ENCODE measurements around the gene ALDH1L2.

ALDH1L2 gene

DNA sequence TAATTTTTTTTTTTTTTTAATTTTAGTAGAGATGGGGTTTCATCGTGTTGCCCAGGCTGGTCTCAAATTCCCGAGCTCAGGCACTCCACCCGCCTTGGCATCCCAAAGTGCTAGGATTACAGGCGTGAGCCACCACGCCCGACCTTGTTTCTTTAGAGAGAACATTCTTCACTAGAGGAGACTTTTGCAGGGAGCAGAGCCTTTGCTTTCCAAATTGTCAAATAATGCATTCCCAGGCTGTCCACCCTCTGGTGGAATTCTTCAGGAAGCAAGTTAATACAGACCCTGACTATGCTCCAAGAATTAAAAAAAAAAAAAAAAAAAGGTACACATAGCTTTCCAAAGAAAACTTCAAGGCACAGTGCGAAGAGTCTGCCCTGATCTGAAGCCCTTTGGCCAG is 6.8 kb downstream of the ALDH1L2 start:
- Histone ChIP-seq H3K9me3 (ENCODE audit: severe bottlenecking) (no peaks in the 10 kb centered on the region), H3K4me3 (ENCODE audit: severe bottlenecking) (no peak overlapping the region), H3K4me1 (ENCODE audit: insufficient read depth, poor library complexity, severe bottlenecking) (no peaks in the 10 kb centered on the region), H3K27me3 (ENCODE audit: insufficient read depth, poor library complexity, severe bottlenecking) (no peaks in the 10 kb centered on the region), H3K27ac (ENCODE audit: poor library complexity, severe bottlenecking) (no peak overlapping the region), H3K36me3 (ENCODE audit: low read depth) (no peaks in the 10 kb centered on the region)
- ATAC-seq (ENCODE audit: low read depth), result no peak
- DNase-seq (ENCODE audit: low spot score), result no peak
- TF ChIP-seq, protein P1, sequence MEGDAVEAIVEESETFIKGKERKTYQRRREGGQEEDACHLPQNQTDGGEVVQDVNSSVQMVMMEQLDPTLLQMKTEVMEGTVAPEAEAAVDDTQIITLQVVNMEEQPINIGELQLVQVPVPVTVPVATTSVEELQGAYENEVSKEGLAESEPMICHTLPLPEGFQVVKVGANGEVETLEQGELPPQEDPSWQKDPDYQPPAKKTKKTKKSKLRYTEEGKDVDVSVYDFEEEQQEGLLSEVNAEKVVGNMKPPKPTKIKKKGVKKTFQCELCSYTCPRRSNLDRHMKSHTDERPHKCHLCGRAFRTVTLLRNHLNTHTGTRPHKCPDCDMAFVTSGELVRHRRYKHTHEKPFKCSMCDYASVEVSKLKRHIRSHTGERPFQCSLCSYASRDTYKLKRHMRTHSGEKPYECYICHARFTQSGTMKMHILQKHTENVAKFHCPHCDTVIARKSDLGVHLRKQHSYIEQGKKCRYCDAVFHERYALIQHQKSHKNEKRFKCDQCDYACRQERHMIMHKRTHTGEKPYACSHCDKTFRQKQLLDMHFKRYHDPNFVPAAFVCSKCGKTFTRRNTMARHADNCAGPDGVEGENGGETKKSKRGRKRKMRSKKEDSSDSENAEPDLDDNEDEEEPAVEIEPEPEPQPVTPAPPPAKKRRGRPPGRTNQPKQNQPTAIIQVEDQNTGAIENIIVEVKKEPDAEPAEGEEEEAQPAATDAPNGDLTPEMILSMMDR (IDR thresholded peaks at IDR 0.05; ENCODE audit: poor library complexity, severe bottlenecking), result no peak

DNA sequence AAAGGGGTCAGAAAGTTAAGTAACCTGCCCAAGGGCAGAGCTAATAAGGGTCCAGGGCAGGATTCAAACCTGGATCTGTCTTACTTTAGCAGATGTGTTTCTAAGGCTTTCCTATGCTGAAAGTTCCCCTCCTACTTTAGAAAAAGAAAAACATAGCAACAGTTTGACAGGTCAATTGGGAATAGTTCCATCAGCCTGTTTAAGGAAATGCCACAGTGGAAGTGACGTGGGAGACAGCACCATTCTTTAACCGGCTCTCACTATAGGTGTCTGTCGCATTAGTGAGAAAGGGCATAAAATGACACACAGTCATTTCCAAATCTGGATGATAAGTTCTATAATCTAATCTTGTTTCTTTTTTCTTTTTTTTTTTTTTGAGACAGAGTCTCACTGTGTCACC is 7.3 kb downstream of the ALDH1L2 start:
- no peaks in the 10 kb centered on the region for H3K9me3 ChIP-seq (ENCODE audit: severe bottlenecking)
- H3K4me3 ChIP-seq (ENCODE audit: severe bottlenecking), result no peak overlapping the region
- no peaks in the 10 kb centered on the region for H3K27me3 ChIP-seq (ENCODE audit: insufficient read depth, poor library complexity, severe bottlenecking)
- no peaks in the 10 kb centered on the region for H3K36me3 ChIP-seq (ENCODE audit: low read depth)
- TF ChIP-seq, protein P1 (IDR thresholded peaks at IDR 0.05; ENCODE audit: poor library complexity, severe bottlenecking), result no peak
- no peak overlapping the region for H3K27ac ChIP-seq (ENCODE audit: poor library complexity, severe bottlenecking)
- no peaks in the 10 kb centered on the region for H3K4me1 ChIP-seq (ENCODE audit: insufficient read depth, poor library complexity, severe bottlenecking)
- ATAC-seq (ENCODE audit: low read depth) (no peak), DNase-seq (ENCODE audit: low spot score) (no peak)

DNA sequence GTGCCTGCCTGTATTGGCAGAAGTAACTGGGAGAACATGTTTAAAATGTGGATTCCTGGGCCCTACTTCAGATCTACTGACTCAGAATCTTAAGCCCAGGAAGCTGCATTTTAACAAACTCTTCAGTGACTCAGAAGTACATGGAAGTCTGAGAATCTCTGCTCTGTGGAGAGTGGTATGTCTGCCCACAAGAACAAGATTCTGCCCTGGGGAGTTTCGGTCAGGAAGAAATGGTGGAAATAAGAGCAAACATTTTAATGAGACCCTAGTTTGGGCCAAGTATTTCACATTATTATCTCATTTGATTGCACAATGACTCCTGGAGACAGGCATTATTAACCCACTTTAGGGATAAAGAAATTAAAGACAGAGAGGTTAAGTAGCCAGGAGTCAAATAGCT is 8.2 kb downstream of the ALDH1L2 start:
- no peaks in the 10 kb centered on the region for H3K36me3 ChIP-seq (ENCODE audit: low read depth)
- H3K27ac ChIP-seq (ENCODE audit: poor library complexity, severe bottlenecking), result no peak overlapping the region
- H3K9me3 ChIP-seq (ENCODE audit: severe bottlenecking), result no peaks in the 10 kb centered on the region
- no peaks in the 10 kb centered on the region for H3K4me1 ChIP-seq (ENCODE audit: insufficient read depth, poor library complexity, severe bottlenecking)
- H3K4me3 ChIP-seq (ENCODE audit: severe bottlenecking), result no peak overlapping the region
- DNase-seq (ENCODE audit: low spot score), result no peak
- TF ChIP-seq, protein P1 (IDR thresholded peaks at IDR 0.05; ENCODE audit: poor library complexity, severe bottlenecking), result no peak
- H3K27me3 ChIP-seq (ENCODE audit: insufficient read depth, poor library complexity, severe bottlenecking), result no peaks in the 10 kb centered on the region
- no peak for ATAC-seq (ENCODE audit: low read depth)

DNA sequence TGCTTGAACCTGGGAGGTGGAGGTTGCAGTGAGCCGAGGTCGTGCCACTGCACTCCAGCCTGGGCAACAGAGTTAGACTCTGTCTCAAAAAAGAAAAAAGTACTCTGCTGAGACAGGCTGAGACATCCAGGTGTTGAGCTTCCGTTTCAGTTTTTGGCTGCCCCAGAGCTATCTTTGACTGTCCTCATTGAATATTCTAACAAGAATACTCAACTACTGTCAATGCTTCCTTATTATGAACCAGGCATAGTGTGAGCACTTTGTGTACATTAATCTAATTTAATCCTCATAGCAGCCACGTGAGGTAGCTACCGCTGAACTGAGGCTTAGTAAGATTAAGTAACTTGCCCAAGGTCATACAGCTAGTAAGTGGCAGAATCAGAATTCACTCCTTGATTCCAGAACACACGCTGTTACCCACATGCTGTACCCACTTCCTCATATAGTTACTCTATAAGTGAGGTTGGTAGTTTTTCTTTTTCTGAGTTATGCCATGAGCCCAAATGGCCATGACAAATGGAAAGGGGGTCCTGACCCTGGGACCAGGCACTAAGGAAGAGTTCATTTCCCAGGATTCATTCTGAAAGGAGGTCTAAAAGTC is 11.3 kb downstream of the ALDH1L2 start:
- Histone ChIP-seq H3K4me1 (ENCODE audit: insufficient read depth, poor library complexity, severe bottlenecking) (no peaks in the 10 kb centered on the region), H3K4me3 (ENCODE audit: severe bottlenecking) (no peak overlapping the region), H3K36me3 (ENCODE audit: low read depth) (no peaks in the 10 kb centered on the region), H3K27me3 (ENCODE audit: insufficient read depth, poor library complexity, severe bottlenecking) (no peaks in the 10 kb centered on the region), H3K9me3 (ENCODE audit: severe bottlenecking) (no peaks in the 10 kb centered on the region), H3K27ac (ENCODE audit: poor library complexity, severe bottlenecking) (no peak overlapping the region)
- DNase-seq (ENCODE audit: low spot score), result no peak
- ATAC-seq (ENCODE audit: low read depth), result no peak
- TF ChIP-seq, protein P1 (IDR thresholded peaks at IDR 0.05; ENCODE audit: poor library complexity, severe bottlenecking), result no peak

DNA sequence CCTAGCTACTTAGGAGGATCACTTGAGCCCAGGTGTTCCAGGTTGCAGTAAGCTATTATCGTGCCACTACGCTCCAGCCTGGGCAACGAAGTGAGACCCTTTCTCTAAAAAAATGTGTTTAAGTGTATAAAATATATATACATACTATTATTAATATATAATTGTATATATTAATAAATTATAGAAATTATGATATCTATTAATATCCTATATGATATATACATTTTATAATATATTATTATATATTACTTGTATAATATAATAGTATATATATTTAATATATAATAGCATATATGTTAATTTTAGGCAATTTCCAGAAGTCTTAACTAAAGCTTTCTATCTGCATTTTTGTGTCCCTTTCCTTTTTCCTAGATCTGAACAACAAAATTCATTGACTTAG is 12.3 kb downstream of the ALDH1L2 start:
- Histone ChIP-seq H3K4me1 (ENCODE audit: insufficient read depth, poor library complexity, severe bottlenecking) (no peaks in the 10 kb centered on the region), H3K4me3 (ENCODE audit: severe bottlenecking) (no peak overlapping the region), H3K36me3 (ENCODE audit: low read depth) (no peaks in the 10 kb centered on the region), H3K27me3 (ENCODE audit: insufficient read depth, poor library complexity, severe bottlenecking) (no peaks in the 10 kb centered on the region), H3K27ac (ENCODE audit: poor library complexity, severe bottlenecking) (no peak overlapping the region), H3K9me3 (ENCODE audit: severe bottlenecking) (no peaks in the 10 kb centered on the region)
- DNase-seq (ENCODE audit: low spot score) (no peak), ATAC-seq (ENCODE audit: low read depth) (no peak)
- TF ChIP-seq, protein P1 (IDR thresholded peaks at IDR 0.05; ENCODE audit: poor library complexity, severe bottlenecking), result no peak
